Psoas muscle (tissue), 8 donors: ENCODE data around the gene DCDC1. TPM values are rescaled to one million over a fixed set of nuclear protein-coding genes. Genes with fewer than 3 reads are reported as not detected.

Source experiments
- ATAC-seq, 4 donors: fragments of 200-7000 bp; cut with Tn5 transposase; one replicate each; pipeline ENCODE4 v1.9.1; 2020; ENCODE audit warnings: moderate library complexity in 3 of 4, mild to moderate bottlenecking in 2 of 4
- DNase-seq, 2 donors: peaks; one replicate each; pipeline ENCODE4 v3.0.0-alpha.2; 2020
- H3K27ac ChIP-seq: fragments of 200-600 bp; one replicate; pipeline ENCODE4 v1.8.0; 2022
- H3K27me3 ChIP-seq, 3 donors: fragments of 200-600 bp in 1 of 3; one replicate each; pipeline versions ENCODE4 v1.6.1 to v1.8.0; 2013 to 2022; ENCODE audit warnings: low read length in 2 of 3, mild to moderate bottlenecking in 2 of 3, moderate library complexity in 1 of 3; ENCODE audit not compliant: insufficient read depth in 3 of 3
- H3K36me3 ChIP-seq, 2 donors: fragments of 200-600 bp in 1 of 2; one replicate each; pipeline versions ENCODE4 v1.6.1 to v1.8.0; 2013 to 2022; ENCODE audit warnings: low read depth in 1 of 2, mild to moderate bottlenecking in 1 of 2, moderate library complexity in 1 of 2; ENCODE audit not compliant: insufficient read depth in 1 of 2
- H3K4me1 ChIP-seq: fragments of 200-600 bp; one replicate; pipeline ENCODE4 v1.8.0; 2022
- H3K4me3 ChIP-seq: fragments of 200-600 bp; one replicate; pipeline ENCODE4 v1.8.0; 2022; ENCODE audit warnings: mild to moderate bottlenecking
- H3K9me3 ChIP-seq: fragments of 200-600 bp; one replicate; pipeline ENCODE4 v1.8.0; 2022
- WGBS, 3 donors: extraction: QIAGEN DNeasy Blood & Tissue Kit; methylation state at CpG; one replicate each; pipeline versions ENCODE4 v1.1.6 to v1.1.7; 2013; 5-methylcytosine and 5-hydroxymethylcytosine counted together
- intact Hi-C, 2 donors: fragments of 100-400 bp; cut with DNase I; formaldehyde crosslinking; loops; one replicate each; pipeline versions ENCODE4 v1.11.0 to v1.14.2; 2022
- polyA plus RNA-seq, 3 donors: library from polyadenylated mRNA; stranded (reverse); fragments of 200-250 nt; gene quantifications; one replicate each; pipeline ENCODE4 v1.2.3, GENCODE V29; 2013
- total RNA-seq, 4 donors: library from RNA; stranded (reverse); fragmentation: NEBNext Ultra II Directional in 2 of 4; extraction: Animal tissue kit (Norgen Biotek cat#: 25700) in 2 of 4; gene quantifications; one replicate each; pipeline versions ENCODE4 v1.2.1 to v1.2.4, GENCODE V29; 2021 to 2023
- TF ChIP-seq, protein P1 (sequence below): fragments of 200-600 bp; IDR thresholded peaks from one replicate; pipeline ENCODE4 v1.8.0; 2022; ENCODE audit warnings: antibody characterized with exemption
- donor health status: healthy with polysubstance abuse.
- donor health status: DM: no; HTN: no; CAD: no; lungs with moderate emphysema.
- donor health status: Bipolar disorder and iron deficiency.
- donor health status: healthy.
- donor health status: DM: yes; HTN: yes; CAD: no.
- donor health status: DM: no; HTN: no; CAD: no.
- donor health status: DM: no; HTN: no; CAD: no.
- donor health status: DM: yes; HTN: yes; CAD: no.

The DCDC1 gene
- total and polyA plus RNA-seq, 7 donors = not detected

DNA sequence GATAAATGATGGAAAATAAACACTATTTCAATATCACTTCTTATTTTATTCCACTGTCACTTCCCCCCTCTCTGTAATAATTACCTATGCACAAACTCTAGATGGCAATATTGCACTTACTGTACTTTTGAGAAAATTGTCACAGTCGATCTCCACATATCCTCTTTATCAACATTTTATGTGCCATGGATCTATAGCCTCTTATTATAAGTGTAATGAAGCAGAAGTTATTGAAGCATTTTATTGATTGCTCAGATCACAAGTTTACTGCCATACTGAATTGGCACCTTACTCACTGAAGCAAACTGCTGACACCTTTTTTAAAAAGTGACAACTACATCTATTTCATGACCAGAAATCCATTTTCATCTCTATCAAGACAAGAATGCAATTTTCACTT lies 133.4 kb downstream of the DCDC1 start:
- Histone ChIP-seq H3K4me3 (no peak overlapping the region), H3K4me1 (no peaks in the 10 kb centered on the region), H3K27ac (no peak overlapping the region), H3K9me3 (no peaks in the 10 kb centered on the region), H3K36me3 (no peaks in the 10 kb centered on the region), H3K27me3 (no peaks in the 10 kb centered on the region)
- intact Hi-C loops = loop anchor here in 1 of 2 donors (5.0 to 10.0 kb wide), 2 partner anchors 636 to 939 kb away; no protein-coding TSS in a partner anchor
- WGBS, 3 donors = 0 to 6% (median 2%) methylated on average over 1 of the region's 1 CpG
- no peak for DNase-seq
- peak in 1 of 4 donors; percentile 63 for ATAC-seq
- TF ChIP-seq, protein P1, sequence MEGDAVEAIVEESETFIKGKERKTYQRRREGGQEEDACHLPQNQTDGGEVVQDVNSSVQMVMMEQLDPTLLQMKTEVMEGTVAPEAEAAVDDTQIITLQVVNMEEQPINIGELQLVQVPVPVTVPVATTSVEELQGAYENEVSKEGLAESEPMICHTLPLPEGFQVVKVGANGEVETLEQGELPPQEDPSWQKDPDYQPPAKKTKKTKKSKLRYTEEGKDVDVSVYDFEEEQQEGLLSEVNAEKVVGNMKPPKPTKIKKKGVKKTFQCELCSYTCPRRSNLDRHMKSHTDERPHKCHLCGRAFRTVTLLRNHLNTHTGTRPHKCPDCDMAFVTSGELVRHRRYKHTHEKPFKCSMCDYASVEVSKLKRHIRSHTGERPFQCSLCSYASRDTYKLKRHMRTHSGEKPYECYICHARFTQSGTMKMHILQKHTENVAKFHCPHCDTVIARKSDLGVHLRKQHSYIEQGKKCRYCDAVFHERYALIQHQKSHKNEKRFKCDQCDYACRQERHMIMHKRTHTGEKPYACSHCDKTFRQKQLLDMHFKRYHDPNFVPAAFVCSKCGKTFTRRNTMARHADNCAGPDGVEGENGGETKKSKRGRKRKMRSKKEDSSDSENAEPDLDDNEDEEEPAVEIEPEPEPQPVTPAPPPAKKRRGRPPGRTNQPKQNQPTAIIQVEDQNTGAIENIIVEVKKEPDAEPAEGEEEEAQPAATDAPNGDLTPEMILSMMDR = peak; percentile 37

DNA sequence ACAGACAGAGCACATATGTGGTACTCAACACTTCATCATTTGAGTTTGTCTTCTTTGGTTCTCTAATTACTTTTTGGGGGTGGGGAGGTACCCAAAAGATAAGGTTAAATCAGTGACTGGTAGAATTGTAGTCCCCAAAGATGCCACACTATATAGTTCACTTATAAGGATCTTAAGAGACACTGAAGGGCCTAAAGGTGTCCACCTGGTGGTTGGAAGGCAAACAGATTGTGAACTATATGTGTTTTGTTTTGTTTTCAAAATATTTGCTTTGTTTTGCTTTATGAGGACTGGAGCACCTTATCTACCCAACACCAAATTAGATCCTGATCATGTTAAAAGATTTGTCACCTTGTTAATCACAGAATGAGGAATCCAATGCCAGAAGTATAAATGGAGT lies 136.1 kb downstream of the DCDC1 start:
- TF ChIP-seq, protein P1 = no peak
- intact Hi-C loops = loop anchor here (5.0 to 10.0 kb wide), 2 partner anchors 644 to 941 kb away; no protein-coding TSS in a partner anchor
- ATAC-seq = no peak

DNA sequence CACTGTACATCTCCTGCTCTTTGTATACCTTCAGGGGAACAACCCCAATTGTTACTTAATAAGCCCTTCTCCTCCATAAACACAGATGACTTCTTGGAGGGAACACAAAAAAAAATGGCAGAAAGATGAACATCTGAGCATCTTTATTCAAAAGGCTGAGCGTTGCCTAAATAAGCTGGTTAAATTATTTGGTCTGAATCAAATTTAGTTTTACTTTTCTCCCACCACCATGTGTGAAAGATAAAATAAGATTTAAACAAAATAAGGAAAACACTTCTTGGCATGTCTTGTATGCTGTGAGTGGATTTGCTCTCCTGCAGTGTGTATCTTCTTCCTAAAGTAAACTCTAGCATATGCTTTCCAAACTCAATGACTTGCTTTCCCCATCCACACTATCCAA lies 137.9 kb downstream of the DCDC1 start:
- DNase-seq (no peak), ATAC-seq (no peak)
- Histone ChIP-seq H3K9me3 (no peaks in the 10 kb centered on the region), H3K27ac (no peak overlapping the region), H3K36me3 (no peaks in the 10 kb centered on the region), H3K4me3 (no peak overlapping the region), H3K27me3 (no peaks in the 10 kb centered on the region), H3K4me1 (no peaks in the 10 kb centered on the region)
- TF ChIP-seq, protein P1 = no peak
- WGBS, 3 donors = 81 to 98% (median 93%) methylated on average over 1 of the region's 1 CpG
- intact Hi-C loops = loop anchor here (5.0 to 10.0 kb wide), 2 partner anchors 646 to 943 kb away; no protein-coding TSS in a partner anchor

More for the DNA sequence above, 136.1 kb downstream of the DCDC1 start:
- H3K9me3 ChIP-seq = no peaks in the 10 kb centered on the region
- no peaks in the 10 kb centered on the region for H3K27me3 ChIP-seq
- DNase-seq = no peak
- no peak overlapping the region for H3K4me3 ChIP-seq
- H3K27ac ChIP-seq = no peak overlapping the region
- no peaks in the 10 kb centered on the region for H3K4me1 ChIP-seq
- H3K36me3 ChIP-seq = no peaks in the 10 kb centered on the region

DNA sequence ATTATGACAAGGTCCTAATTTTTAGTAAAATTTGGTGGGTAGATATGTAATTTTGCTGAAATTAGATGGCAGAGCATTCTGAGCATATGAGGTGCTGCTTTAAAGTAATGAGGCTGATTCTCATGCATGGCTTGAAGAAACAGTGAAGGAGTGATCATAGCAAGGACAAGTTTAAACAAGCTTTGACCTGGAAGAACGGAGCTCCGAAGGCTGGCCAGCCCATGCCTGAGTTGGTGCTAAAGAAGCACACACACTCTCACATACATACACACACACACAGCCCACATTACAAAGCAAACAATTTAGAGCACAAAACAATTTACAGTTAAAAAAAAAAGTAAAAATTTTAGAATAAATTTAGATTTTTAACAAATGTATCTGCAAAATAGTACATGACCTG lies 150.7 kb downstream of the DCDC1 start:
- Histone ChIP-seq H3K4me1 (no peaks in the 10 kb centered on the region), H3K4me3 (no peak overlapping the region), H3K36me3 (no peaks in the 10 kb centered on the region), H3K27me3 (no peaks in the 10 kb centered on the region), H3K27ac (no peak overlapping the region), H3K9me3 (no peaks in the 10 kb centered on the region)
- intact Hi-C loops = no loop called here
- ATAC-seq (no peak), DNase-seq (no peak)
- TF ChIP-seq, protein P1 = no peak
- 74 to 92% (median 85%) methylated on average over 2 of the region's 2 CpGs for WGBS, 3 donors

DNA sequence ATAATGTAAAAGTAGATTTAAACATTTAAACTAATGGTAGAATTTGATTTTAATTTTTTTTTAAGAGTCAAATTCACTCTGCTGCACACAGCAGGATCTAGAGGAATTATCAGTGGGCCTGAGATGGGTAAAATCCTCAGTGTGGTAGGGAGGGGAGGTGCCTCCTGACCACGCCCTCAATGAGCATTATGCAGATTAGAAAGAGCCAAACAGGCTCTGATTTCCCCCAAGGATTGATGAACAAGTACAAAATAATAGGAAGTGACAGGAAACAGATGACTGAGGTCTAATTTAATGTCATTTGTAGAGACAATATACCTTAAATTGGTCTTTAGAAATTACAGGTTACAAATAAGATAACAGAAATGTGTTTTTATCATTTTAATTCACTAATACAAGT lies 155.2 kb downstream of the DCDC1 start:
- DNase-seq = no peak
- intact Hi-C loops = no loop called here
- H3K36me3 ChIP-seq = no peaks in the 10 kb centered on the region
- ATAC-seq = no peak
- H3K9me3 ChIP-seq = no peaks in the 10 kb centered on the region
- no peak overlapping the region for H3K4me3 ChIP-seq
- H3K4me1 ChIP-seq = no peaks in the 10 kb centered on the region
- H3K27ac ChIP-seq = no peak overlapping the region
- H3K27me3 ChIP-seq = no peaks in the 10 kb centered on the region
- TF ChIP-seq, protein P1 = no peak
- 33 to 41% (median 37%) methylated on average over 1 of the region's 1 CpG for WGBS, 3 donors
